GM18858 (cell line): ENCODE data around the gene FAM53C.
"Not testable (repeated sequence)": the region's sequence is repeated elsewhere in the genome, so short reads cannot be mapped to it uniquely, and the experiment has no call there.

Source experiments
- ATAC-seq: cut with Tn5 transposase; IDR thresholded peaks from one replicate; pipeline ENCODE4 v1.9.1; 2021; ENCODE audit not compliant: unreplicated experiment

Gene FAM53C

GRCh38 chr5:138389911-138390310 lies 51.8 kb downstream of the FAM53C start:
- ATAC-seq: not testable (repeated sequence)

GRCh38 chr5:138391859-138392386 lies 53.9 kb downstream of the FAM53C start:
- no peak for ATAC-seq
